Peyer's patch (tissue), 4 donors: Measurements from ENCODE around the gene BDKRB2.

ENCODE experiments used
- CTCF ChIP-seq, 6 experiments: fragments of 450-650 bp in 4 of 6; fragments of 200-600 bp in 2 of 6; sonication (generic) in 1 of 6; IDR thresholded peaks; one replicate each; pipeline ENCODE4 v1.5.1; 2017 to 2019; ENCODE audit warnings: antibody characterized with exemption in 6 of 6, mild to moderate bottlenecking in 3 of 6, moderate library complexity in 1 of 6
- POLR2A ChIP-seq, 2 donors: fragments of 450-650 bp; IDR thresholded peaks; one replicate each; pipeline ENCODE4 v1.5.1; 2017; ENCODE audit warnings: antibody characterized with exemption in 2 of 2, mild to moderate bottlenecking in 2 of 2, moderate library complexity in 2 of 2

- TF ChIP-seq CTCF (IDR thresholded peaks at IDR 0.05) (no peak), POLR2A (IDR thresholded peaks at IDR 0.05) (no peak)
These were observed 47.8 kb downstream of the BDKRB2 start for GRCh38 chr14:96252323-96252998.
